Astrocyte of the spinal cord (primary cell): ENCODE results near the gene BTBD9.

Experiments
- DNase-seq: peaks from one replicate; pipeline ENCODE4 v3.0.0; 2011; ENCODE audit warnings: low read depth, low spot score
- H3K4me3 ChIP-seq: 2 replicates; pipeline ENCODE4 v1.5.1; 2011; ENCODE audit warnings: low read depth, mild to moderate bottlenecking, low read length, moderate library complexity
- in situ Hi-C: cut with HindIII; loops from 2 replicates; pipeline ENCODE4 v1.10.0; 2017; ENCODE audit warnings: low sequenced_read_pairs
- TF ChIP-seq, protein P1 (sequence below): IDR thresholded peaks from 2 replicates; pipeline ENCODE4 v1.5.1; 2012; ENCODE audit warnings: low read depth, mild to moderate bottlenecking, low read length, inconsistent platforms

BTBD9 gene

DNA sequence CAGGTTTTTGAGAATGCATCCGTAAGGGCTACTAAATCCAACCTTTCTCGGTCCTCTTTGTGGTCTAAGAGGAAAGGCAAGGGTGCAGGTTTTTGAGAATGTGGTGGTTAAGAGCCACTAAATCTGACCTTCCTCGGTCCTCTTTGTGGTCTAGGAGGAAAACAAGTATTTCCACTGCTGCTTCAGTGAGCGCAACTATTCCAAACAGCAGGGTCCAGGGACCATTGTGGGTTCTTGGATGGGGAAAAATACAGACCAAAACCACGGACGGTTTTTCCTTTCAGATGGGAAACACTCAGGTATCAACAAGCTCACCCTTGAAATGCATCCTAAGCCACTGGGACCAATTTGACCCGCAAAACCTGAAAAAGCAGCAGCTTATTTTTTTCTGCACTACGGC lies 21.9 kb downstream of the BTBD9 start:
- in situ Hi-C loops: no loop called here
- TF ChIP-seq, protein P1, sequence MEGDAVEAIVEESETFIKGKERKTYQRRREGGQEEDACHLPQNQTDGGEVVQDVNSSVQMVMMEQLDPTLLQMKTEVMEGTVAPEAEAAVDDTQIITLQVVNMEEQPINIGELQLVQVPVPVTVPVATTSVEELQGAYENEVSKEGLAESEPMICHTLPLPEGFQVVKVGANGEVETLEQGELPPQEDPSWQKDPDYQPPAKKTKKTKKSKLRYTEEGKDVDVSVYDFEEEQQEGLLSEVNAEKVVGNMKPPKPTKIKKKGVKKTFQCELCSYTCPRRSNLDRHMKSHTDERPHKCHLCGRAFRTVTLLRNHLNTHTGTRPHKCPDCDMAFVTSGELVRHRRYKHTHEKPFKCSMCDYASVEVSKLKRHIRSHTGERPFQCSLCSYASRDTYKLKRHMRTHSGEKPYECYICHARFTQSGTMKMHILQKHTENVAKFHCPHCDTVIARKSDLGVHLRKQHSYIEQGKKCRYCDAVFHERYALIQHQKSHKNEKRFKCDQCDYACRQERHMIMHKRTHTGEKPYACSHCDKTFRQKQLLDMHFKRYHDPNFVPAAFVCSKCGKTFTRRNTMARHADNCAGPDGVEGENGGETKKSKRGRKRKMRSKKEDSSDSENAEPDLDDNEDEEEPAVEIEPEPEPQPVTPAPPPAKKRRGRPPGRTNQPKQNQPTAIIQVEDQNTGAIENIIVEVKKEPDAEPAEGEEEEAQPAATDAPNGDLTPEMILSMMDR: no peak
- DNase-seq: peak; percentile 19
- H3K4me3 ChIP-seq: no peak overlapping the region

DNA sequence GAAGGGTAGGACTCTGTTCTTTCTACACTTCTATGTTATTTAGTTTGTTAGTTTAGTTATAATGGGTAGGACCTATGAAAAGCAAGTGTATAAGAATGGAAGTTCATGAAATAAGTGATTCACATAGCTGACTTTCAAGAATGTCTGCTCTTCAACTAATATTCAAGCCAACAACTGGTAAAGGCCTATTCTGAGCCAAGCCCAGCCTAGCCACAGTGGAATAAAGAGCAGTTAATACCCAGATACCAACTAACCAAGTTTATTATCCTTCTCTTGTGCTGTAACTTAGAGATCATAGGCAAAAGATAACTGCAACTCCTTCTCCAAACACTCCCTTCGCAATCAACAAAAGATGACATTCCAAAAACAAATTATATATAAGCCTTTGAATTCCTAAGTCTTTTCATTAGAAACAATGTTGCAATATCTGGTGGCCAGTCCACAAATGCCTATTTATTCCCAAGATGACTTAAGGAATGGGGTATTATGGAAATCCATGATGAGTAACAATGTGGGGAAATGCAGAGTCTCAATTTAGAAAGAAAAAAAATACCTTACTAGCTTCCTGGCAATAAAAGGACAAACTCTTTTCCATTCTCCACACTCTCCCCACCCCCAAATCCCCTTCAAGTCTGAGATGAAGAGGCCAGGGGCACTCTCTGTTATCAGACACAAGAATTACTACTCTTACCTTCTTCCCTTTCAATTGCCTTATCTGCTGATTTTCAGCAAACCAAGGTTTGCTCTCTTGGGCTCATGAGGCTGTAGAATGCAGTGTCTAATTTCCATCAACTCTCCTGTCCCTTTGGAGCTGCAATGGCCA lies 27.4 kb downstream of the BTBD9 start:
- TF ChIP-seq, protein P1: no peak
- in situ Hi-C loops: no loop called here
- H3K4me3 ChIP-seq: no peak overlapping the region
- peak; percentile 33 for DNase-seq

DNA sequence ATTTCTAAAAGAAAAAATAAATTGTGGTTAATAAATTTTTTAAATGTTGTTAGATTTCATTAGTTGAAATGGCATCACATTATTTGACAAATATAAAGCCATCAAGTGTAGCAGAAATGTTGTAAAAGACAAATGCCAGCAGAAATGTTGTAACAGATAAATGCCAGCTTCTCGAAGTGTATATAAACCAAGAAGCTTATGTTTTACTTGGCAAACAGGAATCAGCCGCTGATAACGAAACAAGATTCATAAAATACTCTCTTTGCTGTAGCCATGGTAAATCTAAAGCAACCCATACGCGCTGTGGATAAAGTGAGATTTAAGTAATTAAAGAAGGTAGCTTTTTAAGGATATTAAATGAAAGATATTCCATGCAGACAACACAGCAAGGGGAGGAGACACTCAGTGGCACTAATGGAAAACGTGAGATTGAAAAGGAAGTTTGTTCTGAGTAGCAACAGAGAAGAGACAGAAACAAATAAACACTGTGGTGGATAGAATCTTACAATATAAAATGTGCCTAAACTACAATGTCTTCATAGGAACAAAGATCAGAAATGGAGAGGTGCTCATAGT lies 29.6 kb downstream of the BTBD9 start:
- TF ChIP-seq, protein P1: no peak
- in situ Hi-C loops: no loop called here
- DNase-seq: no peak
- H3K4me3 ChIP-seq: no peak overlapping the region

- TF ChIP-seq, protein P1: no peak
- in situ Hi-C loops: no loop called here
- H3K4me3 ChIP-seq: no peak overlapping the region
- no peak for DNase-seq
Observed at GRCh38 chr6:38604700-38605099, 35.0 kb downstream of the BTBD9 start.

GRCh38 chr6:38603966-38604365 lies 35.8 kb downstream of the BTBD9 start:
- DNase-seq: no peak
- TF ChIP-seq, protein P1: no peak
- in situ Hi-C loops: no loop called here
- H3K4me3 ChIP-seq: no peak overlapping the region

- in situ Hi-C loops: no loop called here
- TF ChIP-seq, protein P1: no peak
- H3K4me3 ChIP-seq: no peak overlapping the region
- DNase-seq: no peak
Observed at GRCh38 chr6:38603496-38603895, 36.2 kb downstream of the BTBD9 start.
